NCI-H187 treated with DMSO at 0.1 percent for 48 hours (cell line): ENCODE results near the gene DHDH.
"Not testable (repeated sequence)": the region's sequence is repeated elsewhere in the genome, so short reads cannot be mapped to it uniquely, and the experiment has no call there.

ENCODE experiments used
- DNase-seq: peaks from one replicate; lab custom pipeline; 2025; lab: John Stamatoyannopoulos, UW

DHDH gene

GRCh38 chr19:48933382-48933932 lies at the start of gene DHDH:
Gene DHDH, plus strand, starts transcription at chr19:48933699. Its CDS starts 23 bp downstream, at chr19:48933722.
- peak; percentile 90 for DNase-seq

- DNase-seq, result no peak
These were observed 49.8 kb upstream of the DHDH start for GRCh38 chr19:48883726-48884125.

GRCh38 chr19:48887861-48888612 lies 45.5 kb upstream of the DHDH start:
- no peak for DNase-seq

- not testable (repeated sequence) for DNase-seq
These were observed 44.0 kb upstream of the DHDH start for GRCh38 chr19:48889496-48889895.

- DNase-seq, result no peak
These were observed 42.9 kb upstream of the DHDH start for GRCh38 chr19:48890551-48890950.

- no peak for DNase-seq
These were observed 38.3 kb upstream of the DHDH start for GRCh38 chr19:48895226-48895625.

- no peak for DNase-seq
These were observed 37.2 kb upstream of the DHDH start for GRCh38 chr19:48896191-48896720.

- DNase-seq, result no peak
These were observed 36.3 kb upstream of the DHDH start for GRCh38 chr19:48897181-48897580.

- not testable (repeated sequence) for DNase-seq
These were observed 34.1 kb upstream of the DHDH start for GRCh38 chr19:48899386-48899749.

GRCh38 chr19:48899781-48900476 lies 33.6 kb upstream of the DHDH start, which contains the start of gene NUCB1:
Gene NUCB1, plus strand, starts transcription at chr19:48900312. Its CDS starts 485 bp downstream, at chr19:48900797.
- peak; percentile 94 for DNase-seq

- DNase-seq, result no peak
These were observed 32.8 kb upstream of the DHDH start for GRCh38 chr19:48900477-48901406.

- not testable (repeated sequence) for DNase-seq
These were observed 31.2 kb upstream of the DHDH start for GRCh38 chr19:48902291-48902690.

- not testable (repeated sequence) for DNase-seq
These were observed 29.7 kb upstream of the DHDH start for GRCh38 chr19:48903788-48904187.

- no peak for DNase-seq
These were observed 27.8 kb upstream of the DHDH start for GRCh38 chr19:48905664-48906063.

- no peak for DNase-seq
These were observed 27.2 kb upstream of the DHDH start for GRCh38 chr19:48906324-48906723.

- no peak for DNase-seq
These were observed 25.8 kb upstream of the DHDH start for GRCh38 chr19:48907671-48908070.

- DNase-seq, result not testable (repeated sequence)
These were observed 23.9 kb upstream of the DHDH start for GRCh38 chr19:48909424-48910077.

- no peak for DNase-seq
These were observed 22.7 kb upstream of the DHDH start for GRCh38 chr19:48910803-48911202.

- DNase-seq, result no peak
These were observed 20.2 kb upstream of the DHDH start for GRCh38 chr19:48913114-48913889.

GRCh38 chr19:48914181-48914580 lies 19.3 kb upstream of the DHDH start:
- no peak for DNase-seq
